ENCODE results near the gene PGBD4.

DNA sequence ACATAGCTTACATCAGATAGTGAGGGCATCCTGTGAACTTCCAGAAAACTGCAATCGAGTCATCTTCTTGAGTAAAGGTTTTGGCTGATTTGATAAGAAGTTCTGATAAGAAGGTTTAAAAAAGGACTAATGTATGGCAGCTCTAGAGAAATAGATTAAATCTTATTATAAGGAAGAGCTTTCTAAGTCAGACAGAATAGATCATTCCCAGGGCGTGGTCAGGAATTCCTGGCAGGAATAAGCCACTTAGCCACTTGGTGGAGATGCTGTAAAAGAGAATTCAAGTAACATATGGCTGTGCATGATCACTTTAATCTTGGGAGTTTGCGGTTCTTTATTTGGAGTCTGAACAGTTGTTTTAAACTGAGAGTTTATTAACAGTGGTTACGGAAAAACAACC is 17.4 kb downstream of the PGBD4 start:
- TF ChIP-seq, protein P1, sequence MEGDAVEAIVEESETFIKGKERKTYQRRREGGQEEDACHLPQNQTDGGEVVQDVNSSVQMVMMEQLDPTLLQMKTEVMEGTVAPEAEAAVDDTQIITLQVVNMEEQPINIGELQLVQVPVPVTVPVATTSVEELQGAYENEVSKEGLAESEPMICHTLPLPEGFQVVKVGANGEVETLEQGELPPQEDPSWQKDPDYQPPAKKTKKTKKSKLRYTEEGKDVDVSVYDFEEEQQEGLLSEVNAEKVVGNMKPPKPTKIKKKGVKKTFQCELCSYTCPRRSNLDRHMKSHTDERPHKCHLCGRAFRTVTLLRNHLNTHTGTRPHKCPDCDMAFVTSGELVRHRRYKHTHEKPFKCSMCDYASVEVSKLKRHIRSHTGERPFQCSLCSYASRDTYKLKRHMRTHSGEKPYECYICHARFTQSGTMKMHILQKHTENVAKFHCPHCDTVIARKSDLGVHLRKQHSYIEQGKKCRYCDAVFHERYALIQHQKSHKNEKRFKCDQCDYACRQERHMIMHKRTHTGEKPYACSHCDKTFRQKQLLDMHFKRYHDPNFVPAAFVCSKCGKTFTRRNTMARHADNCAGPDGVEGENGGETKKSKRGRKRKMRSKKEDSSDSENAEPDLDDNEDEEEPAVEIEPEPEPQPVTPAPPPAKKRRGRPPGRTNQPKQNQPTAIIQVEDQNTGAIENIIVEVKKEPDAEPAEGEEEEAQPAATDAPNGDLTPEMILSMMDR (IDR thresholded peaks at IDR 0.05): no peak
- TF ChIP-seq POLR2A (IDR thresholded peaks at IDR 0.05): no peak
